ENCODE data around the gene DCC. TPM values are rescaled to one million over a fixed set of nuclear protein-coding genes. Genes with fewer than 3 reads are reported as not detected.

DCC gene
- total and polyA plus RNA-seq, 9 of the 15 experiments (the other 6 are each of a cell fraction or from before 2014, with no cell fraction given) = not detected

GRCh38 chr18:52441794-52442193, 101.8 kb downstream of the DCC start:
- Histone ChIP-seq H3K9ac (ENCODE audit: insufficient read depth in 1 of 2, low read depth in 2 of 2, low read length in 2 of 2) (no peak overlapping the region), H3K4me1 (replicated peaks in 1 of 2; ENCODE audit: control insufficient read depth in 2 of 2, insufficient read depth in 2 of 2, low read length in 2 of 2) (no peaks in the 10 kb centered on the region), H2AFZ (ENCODE audit: low read depth, low read length) (no peak overlapping the region), H3K4me3 (no peak overlapping the region), H3K79me2 (ENCODE audit: control insufficient read depth, insufficient read depth, low read length) (no peaks in the 10 kb centered on the region), H3K27me3 (ENCODE audit: control insufficient read depth in 2 of 2, insufficient read depth in 2 of 2, low read length in 2 of 2) (no peaks in the 10 kb centered on the region), H3K4me2 (ENCODE audit: insufficient read depth, low read length) (no peak overlapping the region), H4K20me1 (replicated peaks; ENCODE audit: control insufficient read depth, insufficient read depth, low read length) (no peaks in the 10 kb centered on the region), H3K27ac (ENCODE audit: extremely low read depth, low read depth, low read length) (no peak overlapping the region), H3K9me3 (replicated peaks; ENCODE audit: control insufficient read depth, insufficient read depth, low read depth, low read length) (no peaks in the 10 kb centered on the region), H3K9me1 (ENCODE audit: control insufficient read depth, insufficient read depth, low read length) (no peaks in the 10 kb centered on the region), H3K36me3 (ENCODE audit: control insufficient read depth, insufficient read depth, low read length) (no peaks in the 10 kb centered on the region)
- no TSS peak for BruUV-seq (replicated peaks)
- ATAC-seq (no peak), FAIRE-seq (no peak), DNase-seq (ENCODE audit: extremely low read depth in 1 of 4, low spot score in 3 of 4) (no peak)
- TF ChIP-seq MECOM (CRISPR knock-in tag; IDR thresholded peaks at IDR 0.05) (no peak), SMAD4 (CRISPR knock-in tag; conservative IDR thresholded peaks at IDR 0.05) (no peak), ZNF589 (CRISPR knock-in tag; IDR thresholded peaks at IDR 0.05; ENCODE audit: low read depth) (no peak), HDAC3 (IDR thresholded peaks at IDR 0.05; ENCODE audit: borderline replicate concordance, partially characterized antibody) (no peak), ADNP (tag; IDR thresholded peaks at IDR 0.05) (no peak), NCOA4 (IDR thresholded peaks at IDR 0.05; ENCODE audit: partially characterized antibody) (no peak), KAT7 (CRISPR knock-in tag; IDR thresholded peaks at IDR 0.05; ENCODE audit: borderline replicate concordance) (no peak), MCM2 (IDR thresholded peaks at IDR 0.05; ENCODE audit: low read depth) (no peak), SUPT5H (IDR thresholded peaks at IDR 0.05) (no peak), TCFL5 (CRISPR knock-in tag; conservative IDR thresholded peaks at IDR 0.05) (no peak), KLF1 (tag; IDR thresholded peaks at IDR 0.05) (no peak), ZBED1 (IDR thresholded peaks at IDR 0.05) (no peak), DLX4 (CRISPR knock-in tag; IDR thresholded peaks at IDR 0.05) (no peak), CHCHD3 (CRISPR knock-in tag; IDR thresholded peaks at IDR 0.05) (no peak), ETV6 (IDR thresholded peaks at IDR 0.05; ENCODE audit: borderline replicate concordance in 1 of 2, low read depth in 2 of 2, low read length in 1 of 2) (no peak), ETV6 (CRISPR knock-in tag; IDR thresholded peaks at IDR 0.05; ENCODE audit: borderline replicate concordance) (no peak), C11orf30 (IDR thresholded peaks at IDR 0.05; ENCODE audit: low read depth) (no peak), SP2 (IDR thresholded peaks at IDR 0.05; ENCODE audit: extremely low read depth, low read depth, low read length, poor library complexity, severe bottlenecking) (no peak)
- TF ChIP-seq, protein P1, sequence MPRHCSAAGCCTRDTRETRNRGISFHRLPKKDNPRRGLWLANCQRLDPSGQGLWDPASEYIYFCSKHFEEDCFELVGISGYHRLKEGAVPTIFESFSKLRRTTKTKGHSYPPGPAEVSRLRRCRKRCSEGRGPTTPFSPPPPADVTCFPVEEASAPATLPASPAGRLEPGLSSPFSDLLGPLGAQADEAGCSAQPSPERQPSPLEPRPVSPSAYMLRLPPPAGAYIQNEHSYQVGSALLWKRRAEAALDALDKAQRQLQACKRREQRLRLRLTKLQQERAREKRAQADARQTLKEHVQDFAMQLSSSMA (CRISPR knock-in tag; IDR thresholded peaks at IDR 0.05) = no peak
- TF ChIP-seq, protein P2, sequence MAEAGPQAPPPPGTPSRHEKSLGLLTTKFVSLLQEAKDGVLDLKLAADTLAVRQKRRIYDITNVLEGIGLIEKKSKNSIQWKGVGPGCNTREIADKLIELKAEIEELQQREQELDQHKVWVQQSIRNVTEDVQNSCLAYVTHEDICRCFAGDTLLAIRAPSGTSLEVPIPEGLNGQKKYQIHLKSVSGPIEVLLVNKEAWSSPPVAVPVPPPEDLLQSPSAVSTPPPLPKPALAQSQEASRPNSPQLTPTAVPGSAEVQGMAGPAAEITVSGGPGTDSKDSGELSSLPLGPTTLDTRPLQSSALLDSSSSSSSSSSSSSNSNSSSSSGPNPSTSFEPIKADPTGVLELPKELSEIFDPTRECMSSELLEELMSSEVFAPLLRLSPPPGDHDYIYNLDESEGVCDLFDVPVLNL (CRISPR knock-in tag; IDR thresholded peaks at IDR 0.05; ENCODE audit: low read depth) = no peak
- CTCF ChIA-PET (ENCODE audit: low intra/inter-chr PET ratio) = no interaction called here
- in situ Hi-C loops (cut with MboI) = no loop called here
- intact Hi-C loops (cut with micrococcal nuclease) = no loop called here
- POLR2A ChIA-PET = no interaction called here

All from K562 (cell line).